ENCODE data around the gene TXNDC17.

Gene TXNDC17

GRCh38 chr17:6677158-6677831 lies 36.4 kb downstream of the TXNDC17 start:
- H3K9me3 ChIP-seq (ENCODE audit: control insufficient read depth, insufficient read depth, low read length), result no peaks in the 10 kb centered on the region
- H3K36me3 ChIP-seq (ENCODE audit: insufficient read depth, low read length), result no peaks in the 10 kb centered on the region
- H3K9ac ChIP-seq (ENCODE audit: low read depth, low read length), result no peak overlapping the region
- peaks cover 5% of the 10 kb centered on the region for H3K4me1 ChIP-seq (ENCODE audit: insufficient read depth, low read length)

- no peaks in the 10 kb centered on the region for H3K9me3 ChIP-seq (ENCODE audit: control insufficient read depth, insufficient read depth, low read length)
- no peaks in the 10 kb centered on the region for H3K36me3 ChIP-seq (ENCODE audit: insufficient read depth, low read length)
- H3K4me1 ChIP-seq (ENCODE audit: insufficient read depth, low read length), result peaks cover 5% of the 10 kb centered on the region
- H3K9ac ChIP-seq (ENCODE audit: low read depth, low read length), result no peak overlapping the region
Measured at GRCh38 chr17:6677946-6678345, 37.1 kb downstream of the TXNDC17 start.

- no peak overlapping the region for H3K9ac ChIP-seq (ENCODE audit: low read depth, low read length)
- H3K36me3 ChIP-seq (ENCODE audit: insufficient read depth, low read length), result no peaks in the 10 kb centered on the region
- H3K4me1 ChIP-seq (ENCODE audit: insufficient read depth, low read length), result peaks cover 5% of the 10 kb centered on the region
- no peaks in the 10 kb centered on the region for H3K9me3 ChIP-seq (ENCODE audit: control insufficient read depth, insufficient read depth, low read length)
Measured at GRCh38 chr17:6679241-6679640, 38.4 kb downstream of the TXNDC17 start.

GRCh38 chr17:6681176-6681575 lies 40.3 kb downstream of the TXNDC17 start:
- H3K4me1 ChIP-seq (ENCODE audit: insufficient read depth, low read length), result peaks cover 2% of the 10 kb centered on the region
- H3K36me3 ChIP-seq (ENCODE audit: insufficient read depth, low read length), result no peaks in the 10 kb centered on the region
- H3K9ac ChIP-seq (ENCODE audit: low read depth, low read length), result no peak overlapping the region
- H3K9me3 ChIP-seq (ENCODE audit: control insufficient read depth, insufficient read depth, low read length), result no peaks in the 10 kb centered on the region

- no peaks in the 10 kb centered on the region for H3K9me3 ChIP-seq (ENCODE audit: control insufficient read depth, insufficient read depth, low read length)
- no peaks in the 10 kb centered on the region for H3K36me3 ChIP-seq (ENCODE audit: insufficient read depth, low read length)
- H3K9ac ChIP-seq (ENCODE audit: low read depth, low read length), result no peak overlapping the region
- no peaks in the 10 kb centered on the region for H3K4me1 ChIP-seq (ENCODE audit: insufficient read depth, low read length)
Measured at GRCh38 chr17:6681671-6682070, 40.8 kb downstream of the TXNDC17 start.

- Histone ChIP-seq H3K9ac (ENCODE audit: low read depth, low read length) (no peak overlapping the region), H3K36me3 (ENCODE audit: insufficient read depth, low read length) (no peaks in the 10 kb centered on the region)
Measured at GRCh38 chr17:6682339-6682738, 41.5 kb downstream of the TXNDC17 start.

GRCh38 chr17:6683081-6683684 lies 42.3 kb downstream of the TXNDC17 start:
- Histone ChIP-seq H3K36me3 (ENCODE audit: insufficient read depth, low read length) (no peaks in the 10 kb centered on the region), H3K9me3 (ENCODE audit: control insufficient read depth, insufficient read depth, low read length) (no peaks in the 10 kb centered on the region), H3K4me1 (ENCODE audit: insufficient read depth, low read length) (no peaks in the 10 kb centered on the region), H3K9ac (ENCODE audit: low read depth, low read length) (no peak overlapping the region)

More at GRCh38 chr17:6682339-6682738, 41.5 kb downstream of the TXNDC17 start:
- Histone ChIP-seq H3K4me1 (ENCODE audit: insufficient read depth, low read length) (no peaks in the 10 kb centered on the region), H3K9me3 (ENCODE audit: control insufficient read depth, insufficient read depth, low read length) (no peaks in the 10 kb centered on the region)

- no peak overlapping the region for H3K9ac ChIP-seq (ENCODE audit: low read depth, low read length)
- H3K9me3 ChIP-seq (ENCODE audit: control insufficient read depth, insufficient read depth, low read length), result no peaks in the 10 kb centered on the region
- no peaks in the 10 kb centered on the region for H3K36me3 ChIP-seq (ENCODE audit: insufficient read depth, low read length)
- no peaks in the 10 kb centered on the region for H3K4me1 ChIP-seq (ENCODE audit: insufficient read depth, low read length)
Measured at GRCh38 chr17:6683730-6684459, 43.0 kb downstream of the TXNDC17 start.

- Histone ChIP-seq H3K9me3 (ENCODE audit: control insufficient read depth, insufficient read depth, low read length) (no peaks in the 10 kb centered on the region), H3K36me3 (ENCODE audit: insufficient read depth, low read length) (no peaks in the 10 kb centered on the region), H3K9ac (ENCODE audit: low read depth, low read length) (no peak overlapping the region), H3K4me1 (ENCODE audit: insufficient read depth, low read length) (no peaks in the 10 kb centered on the region)
Measured at GRCh38 chr17:6684460-6684783, 43.6 kb downstream of the TXNDC17 start.

GRCh38 chr17:6684881-6685767 lies 44.3 kb downstream of the TXNDC17 start:
- H3K4me1 ChIP-seq (ENCODE audit: insufficient read depth, low read length), result no peaks in the 10 kb centered on the region
- H3K36me3 ChIP-seq (ENCODE audit: insufficient read depth, low read length), result no peaks in the 10 kb centered on the region
- no peaks in the 10 kb centered on the region for H3K9me3 ChIP-seq (ENCODE audit: control insufficient read depth, insufficient read depth, low read length)
- no peak overlapping the region for H3K9ac ChIP-seq (ENCODE audit: low read depth, low read length)

GRCh38 chr17:6686026-6686425 lies 45.2 kb downstream of the TXNDC17 start:
- no peak overlapping the region for H3K9ac ChIP-seq (ENCODE audit: low read depth, low read length)
- no peaks in the 10 kb centered on the region for H3K36me3 ChIP-seq (ENCODE audit: insufficient read depth, low read length)
- H3K9me3 ChIP-seq (ENCODE audit: control insufficient read depth, insufficient read depth, low read length), result no peaks in the 10 kb centered on the region
- no peaks in the 10 kb centered on the region for H3K4me1 ChIP-seq (ENCODE audit: insufficient read depth, low read length)

- no peaks in the 10 kb centered on the region for H3K4me1 ChIP-seq (ENCODE audit: insufficient read depth, low read length)
- H3K9me3 ChIP-seq (ENCODE audit: control insufficient read depth, insufficient read depth, low read length), result no peaks in the 10 kb centered on the region
- no peaks in the 10 kb centered on the region for H3K36me3 ChIP-seq (ENCODE audit: insufficient read depth, low read length)
- no peak overlapping the region for H3K9ac ChIP-seq (ENCODE audit: low read depth, low read length)
Measured at GRCh38 chr17:6688944-6689343, 48.1 kb downstream of the TXNDC17 start.

- no peaks in the 10 kb centered on the region for H3K36me3 ChIP-seq (ENCODE audit: insufficient read depth, low read length)
- H3K4me1 ChIP-seq (ENCODE audit: insufficient read depth, low read length), result no peaks in the 10 kb centered on the region
- no peak overlapping the region for H3K9ac ChIP-seq (ENCODE audit: low read depth, low read length)
- H3K9me3 ChIP-seq (ENCODE audit: control insufficient read depth, insufficient read depth, low read length), result no peaks in the 10 kb centered on the region
Measured at GRCh38 chr17:6690641-6691040, 49.8 kb downstream of the TXNDC17 start.

- H3K9me3 ChIP-seq (ENCODE audit: control insufficient read depth, insufficient read depth, low read length), result no peaks in the 10 kb centered on the region
- H3K36me3 ChIP-seq (ENCODE audit: insufficient read depth, low read length), result no peaks in the 10 kb centered on the region
- H3K9ac ChIP-seq (ENCODE audit: low read depth, low read length), result no peak overlapping the region
- no peaks in the 10 kb centered on the region for H3K4me1 ChIP-seq (ENCODE audit: insufficient read depth, low read length)
Measured at GRCh38 chr17:6691546-6691945, 50.7 kb downstream of the TXNDC17 start.
